Smooth muscle cell of the brain vasculature (primary cell): ENCODE measurements around the gene TMEM50B.
A peak's percentile ranks its signal among the peaks of the same experiment; 100 is the strongest.
"Not testable (repeated sequence)": the region's sequence is repeated elsewhere in the genome, so short reads cannot be mapped to it uniquely, and the experiment has no call there.

Experiments used
- DNase-seq: peaks from one replicate; pipeline ENCODE4 v3.0.0-alpha.2; 2012; ENCODE audit warnings: low read depth, low spot score

TMEM50B gene

GRCh38 chr21:33478182-33478581 lies 1.6 kb downstream of the TMEM50B start:
- no peak for DNase-seq

DNA sequence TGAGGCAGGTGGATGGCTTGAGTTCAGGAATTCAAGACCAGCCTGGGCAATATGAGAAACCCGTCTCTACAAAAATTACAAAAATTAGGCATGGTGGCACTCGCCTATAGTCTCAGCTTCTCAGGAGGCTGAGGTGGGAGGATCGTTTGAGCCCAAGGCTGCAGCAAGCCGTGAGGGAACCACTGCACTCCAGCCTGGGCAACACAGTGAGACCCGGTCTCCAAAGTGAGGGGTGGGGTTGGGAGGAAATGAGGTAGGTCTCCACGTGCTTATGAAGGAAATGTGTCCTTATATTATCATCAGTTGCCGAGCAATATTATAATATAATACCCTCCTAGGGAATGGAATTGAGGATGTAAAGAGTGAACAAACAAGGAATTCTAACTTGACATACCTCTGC lies 2.7 kb downstream of the TMEM50B start:
- no peak for DNase-seq

DNA sequence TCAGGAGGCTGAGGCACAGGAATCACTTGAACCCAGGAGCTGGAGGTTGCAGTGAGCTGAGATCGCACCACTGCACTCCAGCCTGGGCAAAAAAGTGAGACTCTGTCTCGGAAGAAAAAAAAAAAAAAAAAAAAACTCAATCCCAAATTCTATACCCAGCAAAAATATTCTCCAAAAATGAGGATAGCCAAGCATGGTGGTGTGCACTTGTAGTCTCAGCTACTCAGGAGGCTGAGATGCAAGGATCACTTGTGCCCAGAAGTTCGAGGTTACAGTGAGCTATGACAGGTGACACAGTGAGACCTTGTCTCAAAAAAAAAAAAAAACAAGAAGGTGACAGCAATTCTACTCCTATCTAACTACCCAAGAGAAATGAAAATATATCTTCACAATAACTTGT lies 6.4 kb downstream of the TMEM50B start:
- DNase-seq: no peak

DNA sequence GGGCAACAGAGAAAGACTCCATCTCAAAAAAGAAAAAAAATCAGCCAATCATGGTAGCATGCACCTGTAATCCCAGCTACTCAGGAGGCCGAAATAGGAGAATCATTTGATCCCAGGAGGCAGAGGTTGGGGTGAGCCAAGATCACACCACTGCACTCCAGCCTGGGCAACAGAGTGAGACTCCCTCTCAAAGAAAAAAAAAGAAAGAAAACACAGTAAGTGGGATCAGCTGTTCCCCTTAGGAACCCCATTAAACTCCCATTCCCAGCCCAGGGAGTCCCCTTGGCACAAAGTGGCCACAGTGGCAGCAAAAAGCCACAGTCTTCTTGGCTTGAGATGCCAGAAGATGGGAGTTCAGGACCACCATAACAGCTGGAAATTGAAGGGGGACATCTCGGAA lies 9.1 kb downstream of the TMEM50B start:
- no peak for DNase-seq

GRCh38 chr21:33469183-33469582 lies 10.6 kb downstream of the TMEM50B start:
- not testable (repeated sequence) for DNase-seq

DNA sequence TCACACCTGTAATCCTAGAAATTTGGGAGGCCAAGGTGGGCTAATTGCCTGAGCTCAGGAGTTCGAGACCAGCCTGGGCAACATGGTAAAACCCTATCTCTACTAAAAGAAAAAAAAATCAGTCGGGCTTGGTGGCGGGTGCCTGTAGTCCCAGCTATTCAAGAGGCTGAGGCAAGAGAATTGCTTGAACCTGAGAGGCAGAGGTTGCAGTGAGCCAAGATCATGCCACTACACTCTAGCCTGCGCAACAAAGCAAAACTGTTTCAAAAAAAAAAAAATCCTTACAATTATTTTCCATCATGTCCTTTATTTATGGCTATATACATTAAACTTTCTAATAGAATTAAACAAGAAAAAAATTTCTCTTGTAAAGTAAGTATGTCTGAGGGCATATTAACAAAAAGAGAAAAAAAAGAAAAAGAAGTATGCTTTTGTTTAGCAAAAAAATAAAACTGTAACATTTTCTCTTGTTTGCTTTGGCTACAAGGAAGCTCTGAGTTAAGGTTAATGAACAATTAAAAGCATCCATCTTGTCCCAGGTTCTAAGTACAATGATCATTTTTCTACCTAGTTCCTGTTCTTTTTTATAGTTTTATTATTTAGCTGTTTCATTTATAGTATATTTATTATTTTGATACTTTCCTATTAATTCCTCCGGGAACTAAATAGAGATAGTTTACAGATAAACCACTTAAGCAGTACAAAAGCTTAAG lies 18.1 kb downstream of the TMEM50B start:
- DNase-seq: no peak

GRCh38 chr21:33458861-33459260 lies 20.9 kb downstream of the TMEM50B start:
- no peak for DNase-seq

GRCh38 chr21:33455686-33456446 lies 23.9 kb downstream of the TMEM50B start:
- no peak for DNase-seq

GRCh38 chr21:33452362-33452761 lies 27.4 kb downstream of the TMEM50B start:
- no peak for DNase-seq

- DNase-seq: no peak
These were observed 28.1 kb downstream of the TMEM50B start for GRCh38 chr21:33451634-33452071.

DNA sequence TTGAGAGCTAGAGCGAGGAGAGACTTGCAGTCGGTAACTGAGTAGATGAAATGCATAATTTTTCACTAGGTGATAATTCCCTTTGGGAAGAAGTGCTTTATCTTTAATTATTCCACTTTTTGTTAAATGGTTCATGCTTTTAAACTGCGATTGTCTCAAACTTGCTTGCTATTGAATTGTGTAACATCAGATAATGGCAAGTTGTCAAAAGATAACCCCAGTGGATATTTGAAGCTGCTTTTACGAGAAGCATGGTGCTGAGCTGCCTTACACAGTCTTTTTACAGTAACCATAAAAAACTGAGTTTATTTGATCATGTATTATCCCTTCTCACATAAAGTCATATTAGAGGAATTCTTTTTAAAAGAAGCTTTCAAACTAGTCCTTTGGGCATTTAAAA lies 30.2 kb downstream of the TMEM50B start:
- DNase-seq: no peak

- not testable (repeated sequence) for DNase-seq
These were observed 33.2 kb downstream of the TMEM50B start for GRCh38 chr21:33446620-33447019.

- no peak for DNase-seq
These were observed 35.3 kb downstream of the TMEM50B start for GRCh38 chr21:33444499-33444898.

- no peak for DNase-seq
These were observed 36.6 kb downstream of the TMEM50B start for GRCh38 chr21:33443194-33443593.

GRCh38 chr21:33441489-33442477 lies 38.0 kb downstream of the TMEM50B start:
- DNase-seq: no peak

- DNase-seq: no peak
These were observed 42.6 kb downstream of the TMEM50B start for GRCh38 chr21:33437140-33437539.

- peak; percentile 77 for DNase-seq
These were observed 44.9 kb downstream of the TMEM50B start for GRCh38 chr21:33434770-33435360.

- DNase-seq: no peak
These were observed 46.2 kb downstream of the TMEM50B start for GRCh38 chr21:33433425-33434114.

DNA sequence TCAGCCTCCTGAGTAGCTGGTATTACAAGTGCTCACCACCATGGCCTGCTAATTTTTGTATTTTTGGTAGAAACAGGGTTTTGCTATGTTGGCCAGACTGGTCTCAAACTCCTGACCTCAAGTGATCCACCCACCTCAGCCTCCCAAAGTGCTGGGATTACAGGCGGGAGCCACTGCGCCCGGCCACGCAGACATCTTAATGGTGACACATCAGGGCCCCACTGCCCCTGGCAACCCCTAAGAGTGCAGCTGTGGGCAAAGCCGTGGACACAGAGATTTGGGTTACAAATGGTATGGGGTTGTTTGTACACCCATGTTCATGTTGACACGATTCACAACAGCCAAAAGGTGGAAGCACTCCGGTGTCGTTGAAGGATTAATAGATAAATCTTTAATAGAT lies 46.8 kb downstream of the TMEM50B start:
- DNase-seq: no peak

GRCh38 chr21:33432496-33432895 lies 47.3 kb downstream of the TMEM50B start:
- DNase-seq: no peak

- no peak for DNase-seq
These were observed 48.9 kb downstream of the TMEM50B start for GRCh38 chr21:33430858-33431257.
